CD4-positive, alpha-beta T cell (primary cell): ENCODE results near the gene STAT3. TPM values are rescaled to one million over a fixed set of nuclear protein-coding genes. Genes with fewer than 3 reads are reported as not detected.

Experiments
- ATAC-seq: fragments of 200-7000 bp; cut with Tn5 transposase; one replicate; pipeline ENCODE4 v1.10.0; 2022; ENCODE audit warnings: mild to moderate bottlenecking; ENCODE audit not compliant: poor library complexity
- CTCF ChIA-PET: fragments of 350-600 bp; sonication (Branson Sonifier 250); formaldehyde crosslinking; loops from one replicate; lab custom pipeline; 2021; ENCODE audit warnings: antibody characterized with exemption, inconsistent platforms; lab: Charles Lee
- POLR2A ChIA-PET: fragments of 350-600 bp; sonication (Branson Sonifier 250); formaldehyde crosslinking; loops from one replicate; lab custom pipeline; 2021; ENCODE audit warnings: antibody characterized with exemption, inconsistent platforms; lab: Charles Lee
- DNase-seq, 14 experiments: peaks; one replicate each; pipeline ENCODE4 v3.0.0-alpha.2; 2013 to 2020; ENCODE audit warnings: mixed read lengths in 2 of 14
- H3K27ac ChIP-seq, 2 donors: one replicate each; pipeline versions ENCODE4 v1.5.1 to v1.7.0; 2013; ENCODE audit warnings: low read length in 2 of 2, low read depth in 1 of 2, mild to moderate bottlenecking in 1 of 2
- H3K27me3 ChIP-seq, 2 experiments: 1 replicate in 1 of 2; 2 replicates in 1 of 2; pipeline versions ENCODE4 v1.6.1 to v1.7.0; 2013; ENCODE audit warnings: low read length in 2 of 2, control low read depth in 1 of 2, mild to moderate bottlenecking in 1 of 2, moderate library complexity in 1 of 2; ENCODE audit not compliant: insufficient read depth in 2 of 2, control insufficient read depth in 1 of 2
- H3K36me3 ChIP-seq: one replicate; pipeline ENCODE4 v1.6.1; 2013; ENCODE audit warnings: low read length, control low read depth; ENCODE audit not compliant: insufficient read depth
- H3K4me1 ChIP-seq: one replicate; pipeline ENCODE4 v1.6.1; 2013; ENCODE audit warnings: low read length, control low read depth; ENCODE audit not compliant: insufficient read depth
- H3K4me3 ChIP-seq: one replicate; pipeline ENCODE4 v1.5.1; 2013; ENCODE audit warnings: mild to moderate bottlenecking, low read length, moderate library complexity
- H3K9me3 ChIP-seq, 2 experiments: 1 replicate in 1 of 2; 2 replicates in 1 of 2; pipeline versions ENCODE4 v1.6.1 to v1.7.0; 2013; ENCODE audit warnings: low read length in 2 of 2, mild to moderate bottlenecking in 2 of 2, control low read depth in 1 of 2, moderate library complexity in 1 of 2; ENCODE audit not compliant: control insufficient read depth in 1 of 2, insufficient read depth in 1 of 2
- H3K27ac Mint-ChIP-seq: one replicate; pipeline ENCODE4 v1.8.0; 2020; ENCODE audit warnings: mixed read lengths
- H3K27me3 Mint-ChIP-seq: one replicate; pipeline ENCODE4 v1.8.0; 2021; ENCODE audit warnings: mixed read lengths
- H3K36me3 Mint-ChIP-seq: one replicate; pipeline ENCODE4 v1.8.0; 2021; ENCODE audit warnings: low read depth, mixed read lengths
- H3K4me1 Mint-ChIP-seq: one replicate; pipeline ENCODE4 v1.8.0; 2021; ENCODE audit warnings: low read depth, mixed read lengths
- H3K4me3 Mint-ChIP-seq: one replicate; pipeline ENCODE4 v1.8.0; 2020; ENCODE audit warnings: mild to moderate bottlenecking, mixed read lengths
- H3K9me3 Mint-ChIP-seq: one replicate; pipeline ENCODE4 v1.8.0; 2020; ENCODE audit warnings: mixed read lengths
- intact Hi-C, 2 experiments: fragments of 100-400 bp; cut with DNase I in 1 of 2; cut with micrococcal nuclease in 1 of 2; formaldehyde crosslinking; loops; one replicate each; pipeline versions ENCODE4 v1.15.1 to v1.9.0; 2023 to 2025; cut with DNase I, micrococcal nuclease
- total RNA-seq, 174 experiments: library from RNA in 2 of 174; stranded (reverse) in 2 of 174; gene quantifications; one replicate each; pipeline ENCODE4 v1.2.3 and lab custom pipeline; 2021 to 2026
- TF ChIP-seq, protein P1 (sequence below): fragments of 200-600 bp; IDR thresholded peaks from one replicate; pipeline ENCODE4 v1.8.0; 2022; ENCODE audit warnings: antibody characterized with exemption, mild to moderate bottlenecking

Gene STAT3
- total RNA-seq, 2 experiments from 2014 or later: 315 to 319 TPM

DNA sequence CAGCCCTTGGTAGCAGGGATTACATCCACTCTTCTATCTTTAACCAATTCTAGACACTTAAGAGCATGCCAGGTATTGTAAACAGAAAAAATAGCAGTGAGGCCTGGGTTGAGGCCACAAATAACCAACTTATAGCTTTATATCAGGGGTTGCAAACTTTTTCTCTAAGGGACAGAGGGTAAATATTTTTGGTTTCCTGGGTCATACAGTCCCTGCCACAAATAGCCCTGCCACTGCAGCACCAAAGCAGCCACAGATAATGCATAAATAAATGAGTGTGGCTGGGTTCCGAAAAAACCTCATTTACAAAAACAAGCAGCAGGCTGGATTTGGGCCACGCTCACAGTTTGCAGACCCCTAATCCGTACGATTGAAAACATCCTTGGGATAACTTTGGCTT lies 46.7 kb downstream of the STAT3 start:
- no peaks in the 10 kb centered on the region for H3K27me3 Mint-ChIP-seq
- peaks cover 55% of the 10 kb centered on the region for H3K4me1 ChIP-seq
- H3K9me3 Mint-ChIP-seq: no peaks in the 10 kb centered on the region
- POLR2A ChIA-PET: interaction anchor here (0.8 to 3.4 kb wide), 3 partner anchors 10 to 147 kb away, joined by 3 to 35 read pairs (median 4); partner anchors contain the start of genes GHDC and STAT3
- peaks cover 51% of the 10 kb centered on the region for H3K4me1 Mint-ChIP-seq
- ATAC-seq: no peak
- H3K27ac ChIP-seq: peak overlapping the region in 1 of 2 donors; percentile 27
- TF ChIP-seq, protein P1, sequence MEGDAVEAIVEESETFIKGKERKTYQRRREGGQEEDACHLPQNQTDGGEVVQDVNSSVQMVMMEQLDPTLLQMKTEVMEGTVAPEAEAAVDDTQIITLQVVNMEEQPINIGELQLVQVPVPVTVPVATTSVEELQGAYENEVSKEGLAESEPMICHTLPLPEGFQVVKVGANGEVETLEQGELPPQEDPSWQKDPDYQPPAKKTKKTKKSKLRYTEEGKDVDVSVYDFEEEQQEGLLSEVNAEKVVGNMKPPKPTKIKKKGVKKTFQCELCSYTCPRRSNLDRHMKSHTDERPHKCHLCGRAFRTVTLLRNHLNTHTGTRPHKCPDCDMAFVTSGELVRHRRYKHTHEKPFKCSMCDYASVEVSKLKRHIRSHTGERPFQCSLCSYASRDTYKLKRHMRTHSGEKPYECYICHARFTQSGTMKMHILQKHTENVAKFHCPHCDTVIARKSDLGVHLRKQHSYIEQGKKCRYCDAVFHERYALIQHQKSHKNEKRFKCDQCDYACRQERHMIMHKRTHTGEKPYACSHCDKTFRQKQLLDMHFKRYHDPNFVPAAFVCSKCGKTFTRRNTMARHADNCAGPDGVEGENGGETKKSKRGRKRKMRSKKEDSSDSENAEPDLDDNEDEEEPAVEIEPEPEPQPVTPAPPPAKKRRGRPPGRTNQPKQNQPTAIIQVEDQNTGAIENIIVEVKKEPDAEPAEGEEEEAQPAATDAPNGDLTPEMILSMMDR: no peak
- peak overlapping the region; percentile 80 for H3K27ac Mint-ChIP-seq
- no peaks in the 10 kb centered on the region for H3K27me3 ChIP-seq
- H3K36me3 ChIP-seq: peaks cover 68% of the 10 kb centered on the region
- no peak for DNase-seq
- no peak overlapping the region for H3K4me3 Mint-ChIP-seq
- no peaks in the 10 kb centered on the region for H3K9me3 ChIP-seq
- CTCF ChIA-PET: interaction anchor here (0.7 to 2.8 kb wide), 2 partner anchors 19 to 152 kb away, joined by 4 to 13 read pairs; no protein-coding TSS in a partner anchor
- peaks cover 81% of the 10 kb centered on the region for H3K36me3 Mint-ChIP-seq
- intact Hi-C loops: no loop called here
- H3K4me3 ChIP-seq: no peak overlapping the region

DNA sequence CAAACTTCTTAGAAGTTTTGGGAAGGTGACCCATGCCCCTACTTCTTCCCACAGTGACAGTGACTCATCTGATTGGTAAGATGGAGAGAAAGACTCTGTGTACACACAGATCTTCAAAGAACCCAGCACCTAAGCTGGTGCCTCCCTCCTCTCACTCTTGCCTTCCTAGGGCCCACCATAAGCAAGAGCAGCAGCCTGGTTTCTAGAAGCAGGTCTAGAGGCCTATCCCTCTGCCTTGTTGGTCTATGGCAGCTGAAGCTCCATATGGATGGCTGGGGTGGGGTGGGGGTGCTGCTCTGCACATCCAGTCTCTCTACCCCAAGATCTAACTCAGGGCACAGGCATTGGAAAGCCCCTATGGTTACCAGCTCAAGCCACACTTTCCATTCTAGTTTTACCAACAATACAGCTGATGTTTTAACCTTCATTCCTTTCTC lies 47.5 kb downstream of the STAT3 start:
- Histone ChIP-seq H3K4me3 (no peak overlapping the region), H3K9me3 (no peaks in the 10 kb centered on the region), H3K36me3 (peaks cover 68% of the 10 kb centered on the region), H3K27ac (peak overlapping the region; percentile 22 to 23), H3K4me1 (peaks cover 61% of the 10 kb centered on the region), H3K27me3 (no peaks in the 10 kb centered on the region)
- DNase-seq (peak in 5 of 14 experiments; percentile 2 to 60 (median 21)), ATAC-seq (peak; percentile 7)
- TF ChIP-seq, protein P1: no peak
- no peak overlapping the region for H3K4me3 Mint-ChIP-seq
- intact Hi-C loops: no loop called here
- ChIA-PET CTCF (interaction anchor here (0.6 to 2.8 kb wide), 4 partner anchors 18 to 160 kb away, joined by 3 to 13 read pairs (median 6); partner anchors contain the start of gene KCNH4), POLR2A (interaction anchor here (0.8 to 3.4 kb wide), 3 partner anchors 10 to 146 kb away, joined by 3 to 35 read pairs (median 4); partner anchors contain the start of genes GHDC and STAT3)
- H3K27ac Mint-ChIP-seq: peak overlapping the region; percentile 80
- H3K27me3 Mint-ChIP-seq: no peaks in the 10 kb centered on the region
- H3K9me3 Mint-ChIP-seq: no peaks in the 10 kb centered on the region
- peaks cover 55% of the 10 kb centered on the region for H3K4me1 Mint-ChIP-seq
- H3K36me3 Mint-ChIP-seq: peaks cover 78% of the 10 kb centered on the region

DNA sequence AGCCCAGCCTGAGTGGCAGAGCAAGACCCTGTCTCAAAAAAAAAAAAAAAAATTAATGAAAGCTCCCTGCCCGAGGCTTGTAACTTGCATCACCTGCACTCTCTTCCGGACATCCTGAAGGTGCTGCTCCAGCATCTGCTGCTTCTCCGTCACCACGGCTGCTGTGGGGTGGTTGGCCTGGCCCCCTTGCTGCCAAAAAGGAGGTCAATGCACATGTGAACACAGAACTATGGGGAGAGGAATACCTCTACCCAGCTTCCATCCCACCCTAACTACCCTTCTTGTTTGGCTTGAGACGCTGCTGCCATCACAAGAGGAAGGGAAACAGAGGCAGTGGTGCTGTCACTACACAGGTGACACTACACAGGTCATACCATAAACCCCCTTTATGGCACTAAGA lies 49.0 kb downstream of the STAT3 start:
- peaks cover 80% of the 10 kb centered on the region for H3K36me3 Mint-ChIP-seq

More for the DNA sequence above, 49.0 kb downstream of the STAT3 start:
- ATAC-seq: no peak
- no peaks in the 10 kb centered on the region for H3K9me3 ChIP-seq
- H3K36me3 ChIP-seq: peaks cover 67% of the 10 kb centered on the region
- no peaks in the 10 kb centered on the region for H3K27me3 ChIP-seq
- Mint-ChIP-seq H3K9me3 (no peaks in the 10 kb centered on the region), H3K4me3 (peak overlapping the region; percentile 72), H3K27me3 (no peaks in the 10 kb centered on the region), H3K27ac (peak overlapping the region; percentile 81), H3K4me1 (peaks cover 60% of the 10 kb centered on the region)
- peaks cover 61% of the 10 kb centered on the region for H3K4me1 ChIP-seq
- H3K27ac ChIP-seq: no peak overlapping the region
- no peak overlapping the region for H3K4me3 ChIP-seq
- CTCF ChIA-PET: interaction anchor here (2.8 kb wide), 1 partner anchor 16 kb away, joined by 13 read pairs; no protein-coding TSS in a partner anchor
- TF ChIP-seq, protein P1: no peak
- intact Hi-C loops: loop anchor here in 1 of 2 experiments (5.0 kb wide), 2 partner anchors 68 to 118 kb away; partner anchors contain the start of gene ATP6V0A1
- no peak for DNase-seq
- POLR2A ChIA-PET: interaction anchor here (3.4 kb wide), 1 partner anchor 50 kb away, joined by 35 read pairs; the partner anchor contains the start of gene STAT3
